ENCODE data around the gene DDRGK1.

GRCh38 chr20:3245711-3246110, 41.2 kb upstream of the DDRGK1 start:
- TF ChIP-seq, protein P1, sequence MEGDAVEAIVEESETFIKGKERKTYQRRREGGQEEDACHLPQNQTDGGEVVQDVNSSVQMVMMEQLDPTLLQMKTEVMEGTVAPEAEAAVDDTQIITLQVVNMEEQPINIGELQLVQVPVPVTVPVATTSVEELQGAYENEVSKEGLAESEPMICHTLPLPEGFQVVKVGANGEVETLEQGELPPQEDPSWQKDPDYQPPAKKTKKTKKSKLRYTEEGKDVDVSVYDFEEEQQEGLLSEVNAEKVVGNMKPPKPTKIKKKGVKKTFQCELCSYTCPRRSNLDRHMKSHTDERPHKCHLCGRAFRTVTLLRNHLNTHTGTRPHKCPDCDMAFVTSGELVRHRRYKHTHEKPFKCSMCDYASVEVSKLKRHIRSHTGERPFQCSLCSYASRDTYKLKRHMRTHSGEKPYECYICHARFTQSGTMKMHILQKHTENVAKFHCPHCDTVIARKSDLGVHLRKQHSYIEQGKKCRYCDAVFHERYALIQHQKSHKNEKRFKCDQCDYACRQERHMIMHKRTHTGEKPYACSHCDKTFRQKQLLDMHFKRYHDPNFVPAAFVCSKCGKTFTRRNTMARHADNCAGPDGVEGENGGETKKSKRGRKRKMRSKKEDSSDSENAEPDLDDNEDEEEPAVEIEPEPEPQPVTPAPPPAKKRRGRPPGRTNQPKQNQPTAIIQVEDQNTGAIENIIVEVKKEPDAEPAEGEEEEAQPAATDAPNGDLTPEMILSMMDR (conservative IDR thresholded peaks at IDR 0.05; ENCODE audit: low read depth, low read length) = no peak
- TF ChIP-seq EZH2 (IDR thresholded peaks at IDR 0.05; ENCODE audit: borderline replicate concordance, low read depth, low read length, poor library complexity, severe bottlenecking) = no peak
